Activated CD4-positive, CD25-positive, alpha-beta regulatory T cell treated with anti-CD3 and anti-CD28 coated beads, Interleukin-2, amount 50 U/mL, for 16 hours (primary cell): Measurements from ENCODE around the gene CCN6.

Source experiments
- DNase-seq: peaks from one replicate; pipeline ENCODE4 v3.0.0-alpha.2; 2020; ENCODE audit warnings: low read depth, low spot score

The CCN6 gene

GRCh38 chr6:112054001-112054400, at the start of gene CCN6:
Gene CCN6, plus strand, starts transcription at chr6:112054104. Its CDS starts 254 bp downstream, at chr6:112054358.
- no peak for DNase-seq

- DNase-seq, result no peak
Measured at GRCh38 chr6:112004201-112005012, 49.5 kb upstream of the CCN6 start.

- DNase-seq, result no peak
Measured at GRCh38 chr6:112005013-112005371, 48.9 kb upstream of the CCN6 start.

GRCh38 chr6:112007254-112007653, 46.6 kb upstream of the CCN6 start:
- no peak for DNase-seq

- no peak for DNase-seq
Measured at GRCh38 chr6:112007805-112008204, 46.1 kb upstream of the CCN6 start.

GRCh38 chr6:112008482-112008881, 45.4 kb upstream of the CCN6 start:
- no peak for DNase-seq

GRCh38 chr6:112010328-112010727, 43.6 kb upstream of the CCN6 start:
- DNase-seq, result no peak

GRCh38 chr6:112013051-112013450, 40.9 kb upstream of the CCN6 start:
- DNase-seq, result no peak

- DNase-seq, result no peak
Measured at GRCh38 chr6:112014483-112014882, 39.4 kb upstream of the CCN6 start.

GRCh38 chr6:112015725-112016124, 38.2 kb upstream of the CCN6 start:
- DNase-seq, result no peak

- no peak for DNase-seq
Measured at GRCh38 chr6:112016320-112016719, 37.6 kb upstream of the CCN6 start.

GRCh38 chr6:112017169-112017568, 36.7 kb upstream of the CCN6 start:
- no peak for DNase-seq

- no peak for DNase-seq
Measured at GRCh38 chr6:112017760-112018537, 36.0 kb upstream of the CCN6 start.

- DNase-seq, result no peak
Measured at GRCh38 chr6:112018619-112019416, 35.1 kb upstream of the CCN6 start.

- no peak for DNase-seq
Measured at GRCh38 chr6:112019589-112019988, 34.3 kb upstream of the CCN6 start.

GRCh38 chr6:112021691-112022310, 32.1 kb upstream of the CCN6 start:
- DNase-seq, result no peak

GRCh38 chr6:112022749-112023148, 31.2 kb upstream of the CCN6 start:
- no peak for DNase-seq

GRCh38 chr6:112024464-112024863, 29.4 kb upstream of the CCN6 start:
- DNase-seq, result no peak

GRCh38 chr6:112026933-112027332, 27.0 kb upstream of the CCN6 start:
- no peak for DNase-seq

GRCh38 chr6:112027942-112028674, 25.8 kb upstream of the CCN6 start:
- peak; percentile 31 for DNase-seq
